ENCODE measurements around the gene EFCAB12.

GRCh38 chr3:129442947-129443346, 14.5 kb upstream of the EFCAB12 start:
- TF ChIP-seq CTCF (IDR thresholded peaks at IDR 0.05), result no peak
- TF ChIP-seq MAX (IDR thresholded peaks at IDR 0.05), result no peak
- TF ChIP-seq EP300 (IDR thresholded peaks at IDR 0.05), result no peak
- TF ChIP-seq PBX3 (IDR thresholded peaks at IDR 0.05), result no peak

Data from A549 (cell line).